Left cardiac atrium (tissue), 4 donors: ENCODE data around the gene LMOD3. TPM values are rescaled to one million over a fixed set of nuclear protein-coding genes. Genes with fewer than 3 reads are reported as not detected.

ENCODE experiments used
- ATAC-seq, 2 donors: fragments of 200-7000 bp; cut with Tn5 transposase; one replicate each; pipeline ENCODE4 v1.9.1; 2020; ENCODE audit warnings: mild to moderate bottlenecking in 2 of 2, moderate library complexity in 2 of 2
- DNase-seq: peaks from one replicate; pipeline ENCODE4 v3.0.0-alpha.2; 2020
- intact Hi-C, 2 donors: fragments of 100-400 bp; cut with DNase I; formaldehyde crosslinking; loops; one replicate each; pipeline versions ENCODE4 v1.14.1 to v1.15.1; 2022 to 2023
- long read RNA-seq: library from polyadenylated mRNA; unstranded; transcript quantifications from one replicate; pipeline ENCODE4 v2.0.0, GENCODE V29; 2021
- total RNA-seq, 2 donors: library from RNA; stranded (reverse); fragmentation: NEBNext Ultra II Directional; extraction: Animal tissue kit (Norgen Biotek cat#: 25700); gene quantifications; one replicate each; pipeline ENCODE4 v1.2.1, GENCODE V29; 2021
- donor health status: DM: no; HTN: yes; CAD: no.
- donor health status: DM: no; HTN: yes; CAD: no; lungs with severe emphysema.
- donor health status: DM: yes; HTN: yes; CAD: no.
- donor health status: Dilated cardiomyopathy.

Gene LMOD3
- total RNA-seq, result 10 to 100 TPM; 49.2 to 52.8 TPM
- long read RNA-seq, full-length matches to known transcripts, result 17 of 19 reads
- long read RNA-seq, partial matches to known transcripts, result 1 of 19 reads
- long read RNA-seq, other reads (novel, unspliced or antisense), result 1 of 19 reads

- DNase-seq (no peak), ATAC-seq (peak; percentile 83)
- intact Hi-C loops, result loop anchor here in 1 of 2 donors (5.0 kb wide), 1 partner anchor 35 kb away; no protein-coding TSS in a partner anchor
Measured at GRCh38 chr3:69122403-69122802, at the start of gene LMOD3. Gene LMOD3 (minus strand): TSS chr3:69122595. CDS start chr3:69122386, 209 bp downstream.

- ATAC-seq, result no peak
- no peak for DNase-seq
- intact Hi-C loops, result no loop called here
Measured at GRCh38 chr3:69172058-69172457, 49.7 kb upstream of the LMOD3 start.

GRCh38 chr3:69166446-69166845, 44.1 kb upstream of the LMOD3 start:
- DNase-seq (no peak), ATAC-seq (no peak)
- intact Hi-C loops, result loop anchor here in 1 of 2 donors (10.0 kb wide), 2 partner anchors 258 to 498 kb away; no protein-coding TSS in a partner anchor

GRCh38 chr3:69165744-69166143, 43.3 kb upstream of the LMOD3 start:
- intact Hi-C loops, result loop anchor here in 1 of 2 donors (10.0 kb wide), 2 partner anchors 259 to 499 kb away; no protein-coding TSS in a partner anchor
- DNase-seq, result no peak
- no peak for ATAC-seq

GRCh38 chr3:69164296-69164695, 41.9 kb upstream of the LMOD3 start:
- no peak for DNase-seq
- ATAC-seq, result no peak
- intact Hi-C loops, result loop anchor here (5.0 to 10.0 kb wide), 5 partner anchors 143 to 508 kb away; no protein-coding TSS in a partner anchor

- no peak for DNase-seq
- no peak for ATAC-seq
- intact Hi-C loops, result loop anchor here (5.0 to 10.0 kb wide), 5 partner anchors 145 to 510 kb away; no protein-coding TSS in a partner anchor
Measured at GRCh38 chr3:69162308-69162980, 40.0 kb upstream of the LMOD3 start.

GRCh38 chr3:69161587-69162307, 39.4 kb upstream of the LMOD3 start:
- intact Hi-C loops, result loop anchor here (2.0 to 10.0 kb wide), 6 partner anchors 145 to 511 kb away; no protein-coding TSS in a partner anchor
- DNase-seq (no peak), ATAC-seq (peak; percentile 30 to 47)

DNA sequence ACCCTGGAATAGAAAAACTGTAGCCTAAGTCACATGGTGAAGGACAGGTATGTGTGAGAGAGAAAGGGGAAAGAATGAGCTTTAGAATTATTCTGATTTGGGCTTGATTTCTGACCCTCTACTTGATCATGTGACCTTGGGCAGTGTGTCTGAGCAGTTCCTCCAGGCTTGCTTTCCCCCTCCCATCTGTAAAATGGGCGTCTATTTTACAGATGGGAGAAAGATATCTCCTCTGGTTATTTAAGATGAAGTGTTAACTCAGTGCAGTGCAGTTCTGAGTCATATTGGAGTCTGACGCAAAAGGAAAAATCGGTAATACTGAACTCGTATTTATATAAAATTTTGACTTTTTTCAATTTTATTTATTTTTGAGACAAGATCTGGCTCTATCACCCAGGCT, 38.1 kb upstream of the LMOD3 start:
- intact Hi-C loops, result loop anchor here (2.0 to 10.0 kb wide), 6 partner anchors 146 to 512 kb away; no protein-coding TSS in a partner anchor
- ATAC-seq (no peak), DNase-seq (no peak)

GRCh38 chr3:69160107-69160506, 37.7 kb upstream of the LMOD3 start:
- intact Hi-C loops, result loop anchor here (2.0 to 10.0 kb wide), 6 partner anchors 147 to 512 kb away; no protein-coding TSS in a partner anchor
- ATAC-seq (no peak), DNase-seq (no peak)

- ATAC-seq (no peak), DNase-seq (no peak)
- intact Hi-C loops, result no loop called here
Measured at GRCh38 chr3:69149586-69149985, 27.2 kb upstream of the LMOD3 start.

GRCh38 chr3:69145688-69146087, 23.3 kb upstream of the LMOD3 start:
- intact Hi-C loops, result no loop called here
- ATAC-seq (no peak), DNase-seq (no peak)

DNA sequence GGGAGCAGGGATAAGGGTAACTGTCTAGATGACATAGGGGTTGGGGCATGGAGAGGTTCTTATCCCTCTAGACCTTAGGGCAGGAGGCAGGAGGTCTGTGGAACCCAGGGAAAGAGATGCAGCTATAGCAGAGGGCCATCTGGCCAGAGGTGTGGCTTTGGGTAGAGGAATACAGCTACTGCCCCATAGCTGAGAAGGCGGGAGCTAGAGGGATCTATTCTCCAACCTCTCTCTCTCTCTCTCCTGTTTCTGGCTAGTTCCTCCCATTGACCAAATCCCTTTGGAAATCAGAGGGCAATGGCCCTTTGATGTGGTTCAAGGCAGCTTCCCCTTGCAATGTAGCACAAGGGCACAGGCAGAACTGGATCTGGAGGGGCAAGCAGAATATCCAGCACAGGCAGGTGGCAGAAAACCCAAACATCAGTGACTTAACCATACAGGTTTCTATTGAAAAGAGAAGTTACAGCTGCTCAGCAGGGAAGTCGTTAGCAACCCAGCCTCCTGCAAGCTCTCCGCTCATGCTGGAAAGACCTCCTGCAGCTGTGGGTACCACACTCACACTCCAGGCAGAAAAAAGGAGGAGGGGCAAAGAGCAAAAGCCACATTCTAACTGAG, 22.3 kb upstream of the LMOD3 start:
- ATAC-seq, result no peak
- intact Hi-C loops, result no loop called here
- no peak for DNase-seq

GRCh38 chr3:69143612-69144011, 21.2 kb upstream of the LMOD3 start:
- ATAC-seq (no peak), DNase-seq (no peak)
- intact Hi-C loops, result no loop called here

DNA sequence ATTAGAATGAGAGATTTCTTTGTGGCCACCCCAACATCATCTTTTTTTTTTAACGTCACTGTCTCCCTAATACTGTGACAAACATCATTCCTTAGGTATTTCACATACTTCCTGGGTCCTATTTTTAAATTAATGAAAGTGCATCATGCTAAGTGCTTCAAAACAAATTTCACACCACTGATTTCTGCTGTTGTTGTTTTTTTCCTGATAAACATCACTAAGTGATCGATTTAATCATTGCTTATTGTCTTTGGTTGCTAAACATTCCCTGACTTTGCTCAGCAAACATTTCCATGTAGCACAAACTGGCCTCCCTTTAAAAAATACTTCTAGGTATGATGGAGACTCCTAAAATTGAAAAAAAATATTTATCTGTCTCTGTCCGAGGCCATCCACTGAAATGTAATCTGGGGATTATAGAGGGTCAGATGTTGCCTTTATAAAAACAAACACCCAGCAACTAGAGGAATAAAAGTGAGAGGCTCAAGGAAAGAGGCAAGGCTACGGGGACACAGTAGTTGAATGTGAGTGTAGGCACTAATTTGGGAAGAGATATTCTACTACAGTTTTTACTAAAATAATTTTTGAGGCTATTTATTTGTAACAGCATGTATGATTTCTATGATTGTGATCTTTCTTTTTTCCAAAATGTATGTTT, 20.5 kb upstream of the LMOD3 start:
- intact Hi-C loops, result no loop called here
- DNase-seq (no peak), ATAC-seq (no peak)

GRCh38 chr3:69142090-69142489, 19.7 kb upstream of the LMOD3 start:
- ATAC-seq, result no peak

DNA sequence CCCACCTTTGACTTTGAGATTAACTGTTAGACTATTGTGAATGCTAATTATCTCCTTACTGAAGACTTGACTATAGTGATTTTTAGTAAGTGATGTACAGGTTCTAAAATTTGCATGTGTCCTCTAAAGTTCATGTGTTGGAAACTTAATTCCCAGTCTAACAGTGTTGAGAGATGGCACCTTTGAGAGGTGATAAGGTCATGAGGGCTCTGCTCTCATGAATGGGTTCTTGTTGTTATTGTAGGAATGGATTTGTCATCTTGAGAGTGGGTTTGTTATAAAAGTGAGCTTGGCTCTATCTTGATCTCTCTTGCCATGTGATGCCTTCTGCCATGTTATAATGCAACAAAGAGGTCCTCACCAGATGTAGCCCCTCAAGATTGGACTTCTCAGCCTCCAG, 18.9 kb upstream of the LMOD3 start:
- ATAC-seq (no peak), DNase-seq (no peak)
- intact Hi-C loops, result no loop called here

More at GRCh38 chr3:69142090-69142489, 19.7 kb upstream of the LMOD3 start:
- no peak for DNase-seq
- intact Hi-C loops, result no loop called here

DNA sequence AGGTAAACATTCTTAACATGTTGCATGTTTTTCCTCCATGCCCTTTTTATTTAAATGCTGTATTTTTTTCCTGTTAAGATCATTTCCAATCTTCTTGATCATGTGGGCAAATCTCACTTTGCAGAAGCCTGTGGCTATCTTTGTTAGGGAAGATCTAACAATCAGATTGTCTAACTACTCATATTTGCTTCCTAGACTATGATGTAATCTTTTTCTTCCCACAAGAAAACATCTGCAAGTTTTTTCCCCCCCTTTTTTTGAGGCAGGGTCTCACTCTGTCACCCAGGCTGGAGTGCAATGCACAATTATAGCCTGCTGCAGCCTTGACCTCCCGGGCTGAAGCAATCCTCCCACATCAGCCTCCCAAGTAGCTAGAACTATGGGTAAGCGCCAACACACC, 15.0 kb upstream of the LMOD3 start:
- no peak for ATAC-seq
- DNase-seq, result no peak
- intact Hi-C loops, result no loop called here

DNA sequence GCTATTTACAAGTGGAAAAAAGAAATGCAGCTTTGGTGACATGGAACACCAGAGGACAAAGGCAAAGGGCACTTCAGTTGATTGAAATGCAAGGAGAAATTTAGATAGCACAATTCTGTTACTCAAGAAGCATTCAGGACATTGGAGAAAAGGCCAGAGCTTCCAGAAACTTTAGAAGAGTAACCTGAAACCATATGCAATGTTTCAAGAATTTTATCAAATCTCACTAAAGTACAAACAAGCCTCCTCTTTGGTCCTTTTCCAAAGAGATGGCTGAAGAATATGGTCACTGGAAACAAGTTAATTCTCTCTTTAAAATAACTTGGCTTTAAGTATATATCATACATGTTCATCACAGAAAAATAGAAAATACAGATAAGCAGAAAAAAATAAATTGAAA, 14.6 kb upstream of the LMOD3 start:
- intact Hi-C loops, result no loop called here
- ATAC-seq, result no peak

GRCh38 chr3:69130689-69131088, 8.3 kb upstream of the LMOD3 start:
- ATAC-seq (no peak), DNase-seq (no peak)
- intact Hi-C loops, result no loop called here

More for the DNA sequence above, 14.6 kb upstream of the LMOD3 start:
- DNase-seq, result no peak
